SK-N-SH treated with all-trans-retinoic acid at 6 μM for 48 hours (cell line): ENCODE measurements around the gene AAMP.

Experiments used
- ARNTL ChIP-seq: fragments of 450-650 bp; formaldehyde crosslinking; IDR thresholded peaks from 2 replicates; pipeline ENCODE4 v1.5.0; 2020; ENCODE audit warnings: low read depth, mild to moderate bottlenecking, moderate library complexity, borderline replicate concordance
- BACH2 ChIP-seq: fragments of 250-450 bp; sonication (Bioruptor Pico); IDR thresholded peaks from 2 replicates; pipeline ENCODE4 v1.9.0; 2021; ENCODE audit warnings: mild to moderate bottlenecking, borderline replicate concordance
- CREB5 ChIP-seq: fragments of 250-450 bp; sonication (Bioruptor Pico); IDR thresholded peaks from 2 replicates; pipeline ENCODE4 v1.5.1; 2020; ENCODE audit warnings: low read depth, mild to moderate bottlenecking, moderate library complexity
- CSRNP3 ChIP-seq: fragments of 250-450 bp; sonication (Bioruptor Pico); IDR thresholded peaks from 2 replicates; pipeline ENCODE4 v1.5.1; 2021; ENCODE audit warnings: mild to moderate bottlenecking, moderate library complexity
- ESRRG ChIP-seq: fragments of 250-450 bp; sonication (Bioruptor Pico); IDR thresholded peaks from 2 replicates; pipeline ENCODE4 v1.6.1; 2021; ENCODE audit warnings: mild to moderate bottlenecking
- GLIS3 ChIP-seq: fragments of 250-450 bp; sonication (Bioruptor Pico); IDR thresholded peaks from 2 replicates; pipeline ENCODE4 v1.5.0; 2020; ENCODE audit warnings: mild to moderate bottlenecking, moderate library complexity
- ISL1 ChIP-seq: fragments of 250-450 bp; sonication (Bioruptor Pico); IDR thresholded peaks from 2 replicates; pipeline ENCODE4 v2.1.2; 2022; ENCODE audit warnings: mild to moderate bottlenecking, moderate library complexity
- OSR1 ChIP-seq: fragments of 250-450 bp; sonication (Bioruptor Pico); IDR thresholded peaks from 2 replicates; pipeline ENCODE4 v1.8.0; 2022; ENCODE audit warnings: moderate library complexity, mild to moderate bottlenecking, inconsistent platforms
- PATZ1 ChIP-seq: fragments of 250-450 bp; sonication (Bioruptor Pico); IDR thresholded peaks from 2 replicates; pipeline ENCODE4 v1.8.0; 2020; ENCODE audit warnings: mild to moderate bottlenecking, moderate library complexity, borderline replicate concordance
- PPARA ChIP-seq: fragments of 250-450 bp; sonication (Bioruptor Pico); IDR thresholded peaks from 2 replicates; pipeline ENCODE4 v1.5.0; 2020; ENCODE audit warnings: mild to moderate bottlenecking, borderline replicate concordance
- RARB ChIP-seq: fragments of 250-450 bp; sonication (Bioruptor Pico); IDR thresholded peaks from 2 replicates; pipeline ENCODE4 v1.8.0; 2021; ENCODE audit warnings: mild to moderate bottlenecking, moderate library complexity
- SNAI2 ChIP-seq: fragments of 250-450 bp; sonication (Bioruptor Pico); IDR thresholded peaks from 2 replicates; pipeline ENCODE4 v1.5.0; 2020; ENCODE audit warnings: mild to moderate bottlenecking, moderate library complexity
- TCF4 ChIP-seq: fragments of 250-450 bp; sonication (Bioruptor Pico); IDR thresholded peaks from 2 replicates; pipeline ENCODE4 v1.8.0; 2021; ENCODE audit warnings: mild to moderate bottlenecking, moderate library complexity, borderline replicate concordance
- ZFP30 ChIP-seq: fragments of 450-650 bp; formaldehyde crosslinking; IDR thresholded peaks from 2 replicates; pipeline ENCODE4 v1.5.0; 2022; ENCODE audit warnings: mild to moderate bottlenecking, moderate library complexity

GRCh38 chr2:218271865-218272530 lies 2.1 kb upstream of the AAMP start:
- no peak for TF ChIP-seq ARNTL (CRISPR knock-in tag)
- TF ChIP-seq SNAI2 (CRISPR knock-in tag), result no peak
- no peak for TF ChIP-seq PATZ1 (CRISPR knock-in tag)
- no peak for TF ChIP-seq ISL1 (CRISPR knock-in tag)
- TF ChIP-seq PPARA, result no peak
- no peak for TF ChIP-seq CREB5 (CRISPR knock-in tag)
- TF ChIP-seq TCF4 (CRISPR knock-in tag), result no peak
- TF ChIP-seq RARB (CRISPR knock-in tag), result no peak
- no peak for TF ChIP-seq CSRNP3 (CRISPR knock-in tag)
- no peak for TF ChIP-seq GLIS3
- TF ChIP-seq OSR1 (CRISPR knock-in tag), result no peak
- no peak for TF ChIP-seq ESRRG
- no peak for TF ChIP-seq ZFP30 (CRISPR knock-in tag)
- no peak for TF ChIP-seq BACH2
